ENCODE results near the gene MORF4L2. TPM values are rescaled to one million over a fixed set of nuclear protein-coding genes. Genes with fewer than 3 reads are reported as not detected.

Gene MORF4L2
- total and polyA plus RNA-seq, 2 of the 8 experiments (the other 6 are each of a cell fraction or from before 2014, with no cell fraction given), result 235 to 373 TPM

- TF ChIP-seq CHD7 (IDR thresholded peaks at IDR 0.05; ENCODE audit: insufficient replicate concordance, low read length), result no peak
- TF ChIP-seq SP4 (IDR thresholded peaks at IDR 0.05; ENCODE audit: low read length), result no peak
- TF ChIP-seq FOSL1 (IDR thresholded peaks at IDR 0.05; ENCODE audit: insufficient read depth, low read depth, low read length), result no peak
- TF ChIP-seq ASH2L (IDR thresholded peaks at IDR 0.05; ENCODE audit: low read length), result no peak
- TF ChIP-seq CHD2 (IDR thresholded peaks at IDR 0.05; ENCODE audit: low read length), result no peak
- TF ChIP-seq SRF (IDR thresholded peaks at IDR 0.05; ENCODE audit: low read depth, low read length), result no peak
- no peak for TF ChIP-seq ATF3 (IDR thresholded peaks at IDR 0.05; ENCODE audit: insufficient read depth, low read depth, low read length)
- no peak for TF ChIP-seq KDM5A (IDR thresholded peaks at IDR 0.05; ENCODE audit: low read length)
Observed at GRCh38 chrX:103631145-103631544, 55.4 kb downstream of the MORF4L2 start (continued).
